ENCODE results near the gene CTCF.
"Not testable (repeated sequence)": the region's sequence is repeated elsewhere in the genome, so short reads cannot be mapped to it uniquely, and the experiment has no call there.

Gene CTCF

GRCh38 chr16:67562526-67562917 lies at the start of gene CTCF:
TSS of gene CTCF (plus strand) at chr16:67562526. CDS start at chr16:67610833, 48,307 bp downstream.
- no peak for FAIRE-seq

GRCh38 chr16:67513892-67514291 lies 48.4 kb upstream of the CTCF start:
- not testable (repeated sequence) for FAIRE-seq

GRCh38 chr16:67514382-67514828 lies 47.9 kb upstream of the CTCF start:
- FAIRE-seq = no peak

- no peak for FAIRE-seq
These were observed 45.8 kb upstream of the CTCF start for GRCh38 chr16:67516296-67517154.

GRCh38 chr16:67517155-67517445 lies 45.2 kb upstream of the CTCF start:
- FAIRE-seq = no peak

- no peak for FAIRE-seq
These were observed 44.5 kb upstream of the CTCF start for GRCh38 chr16:67517661-67518423.

- FAIRE-seq = no peak
These were observed 43.6 kb upstream of the CTCF start for GRCh38 chr16:67518676-67519075.

- no peak for FAIRE-seq
These were observed 43.1 kb upstream of the CTCF start for GRCh38 chr16:67519242-67519641.

- peak; percentile 18 for FAIRE-seq
These were observed 41.1 kb upstream of the CTCF start for GRCh38 chr16:67521095-67521804.

- FAIRE-seq = no peak
These were observed 37.0 kb upstream of the CTCF start for GRCh38 chr16:67525176-67525860.

GRCh38 chr16:67526149-67526791 lies 36.1 kb upstream of the CTCF start:
- FAIRE-seq = no peak

GRCh38 chr16:67528222-67528869 lies 34.0 kb upstream of the CTCF start, which contains the start of gene RIPOR1:
TSS of gene RIPOR1 (plus strand) at chr16:67528829. CDS start at chr16:67538447, 9,618 bp downstream.
- no peak for FAIRE-seq

- no peak for FAIRE-seq
These were observed 33.3 kb upstream of the CTCF start for GRCh38 chr16:67528870-67529581.

- FAIRE-seq = no peak
These were observed 32.7 kb upstream of the CTCF start for GRCh38 chr16:67529582-67530012.

- FAIRE-seq = no peak
These were observed 32.0 kb upstream of the CTCF start for GRCh38 chr16:67530013-67530939.

- FAIRE-seq = no peak
These were observed 31.1 kb upstream of the CTCF start for GRCh38 chr16:67531247-67531646.

- no peak for FAIRE-seq
These were observed 29.2 kb upstream of the CTCF start for GRCh38 chr16:67533024-67533560.

- FAIRE-seq = not testable (repeated sequence)
These were observed 28.3 kb upstream of the CTCF start for GRCh38 chr16:67533987-67534386.

- no peak for FAIRE-seq
These were observed 27.9 kb upstream of the CTCF start for GRCh38 chr16:67534431-67534830.

Measured in endometrium (tissue), 2 donors.